Transverse colon (tissue), 4 donors: Measurements from ENCODE around the gene CNTN5.

Source experiments
- CTCF ChIP-seq, 5 experiments: fragments of 200-600 bp in 3 of 5; fragments of 450-650 bp in 2 of 5; sonication (generic) in 3 of 5; IDR thresholded peaks; 1 replicate in 2 of 5; 2 replicates in 3 of 5; pipeline ENCODE4 v1.5.1; 2016 to 2017; ENCODE audit warnings: antibody characterized with exemption in 5 of 5, inconsistent platforms in 3 of 5, mild to moderate bottlenecking in 2 of 5, moderate library complexity in 1 of 5
- EP300 ChIP-seq: sonication (generic); formaldehyde crosslinking; IDR thresholded peaks from one replicate; pipeline ENCODE4 v1.6.1; 2017; ENCODE audit warnings: antibody characterized with exemption, low read depth
- POLR2AphosphoS5 ChIP-seq, 3 donors: sonication (generic); formaldehyde crosslinking; IDR thresholded peaks; one replicate each; pipeline ENCODE4 v1.6.1; 2016; ENCODE audit warnings: antibody characterized with exemption in 3 of 3

- TF ChIP-seq CTCF (IDR thresholded peaks at IDR 0.05) (no peak), POLR2AphosphoS5 (IDR thresholded peaks at IDR 0.05) (no peak), EP300 (no peak)
Observed at GRCh38 chr11:99803501-99803900, 782.8 kb downstream of the CNTN5 start.
